NOMO-1 treated with dmso at 0.1 percent for 144 hours (cell line): ENCODE data around the gene C6orf120.

Source experiments
- DNase-seq: peaks from one replicate; lab custom pipeline; 2025; ENCODE audit not compliant: unreplicated experiment; lab: John Stamatoyannopoulos, UW

Gene C6orf120

GRCh38 chr6:169724494-169725124 is 22.7 kb downstream of the C6orf120 start, which contains the start of gene PHF10:
PHF10 (minus strand) TSS chr6:169724500; CDS start chr6:169723931, 569 bp downstream.
- peak; percentile 30 for DNase-seq

DNA sequence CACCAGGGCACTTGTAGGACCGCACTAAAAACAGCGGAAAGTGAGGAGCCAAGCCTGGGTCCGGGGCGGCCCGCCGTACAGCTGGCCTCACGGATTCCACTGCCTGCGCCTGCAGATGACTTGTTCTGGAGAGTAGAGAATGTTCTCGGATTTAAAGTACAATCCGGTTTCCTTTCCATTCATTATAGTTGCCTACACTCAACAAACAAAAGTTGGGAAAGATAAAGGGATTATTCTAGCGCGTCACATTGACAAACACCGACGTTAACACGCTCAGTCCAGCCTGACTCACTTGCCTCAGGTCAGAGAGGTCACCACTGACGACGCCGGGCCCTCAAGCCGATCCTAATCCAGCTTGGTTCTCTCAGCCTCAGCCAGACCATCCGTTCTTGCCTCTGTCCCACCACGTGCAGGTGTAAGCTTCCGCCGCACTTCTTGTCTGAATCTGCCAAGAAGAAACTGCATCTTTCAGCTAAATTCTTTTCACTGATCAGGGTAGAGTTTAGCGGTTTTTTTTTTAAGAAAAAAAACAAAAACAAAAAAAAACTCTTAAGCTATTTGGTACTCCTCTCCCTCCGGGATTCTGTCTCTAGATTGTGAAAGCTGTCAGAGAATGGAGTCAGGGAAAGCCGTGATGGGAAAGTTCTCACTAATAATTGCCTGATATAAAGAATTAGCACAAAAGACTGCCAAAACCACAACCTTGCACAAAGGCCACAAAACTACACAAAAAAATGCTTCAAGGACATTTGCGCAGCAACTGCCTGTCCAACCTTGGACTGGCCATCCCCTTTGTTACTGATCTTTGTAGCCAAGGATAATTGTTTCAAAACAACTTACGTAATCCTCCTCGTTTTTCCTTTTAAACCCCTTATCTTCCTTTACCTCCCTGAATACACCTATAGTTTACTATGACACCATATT is 23.5 kb downstream of the C6orf120 start:
- DNase-seq = no peak

- no peak for DNase-seq
These were observed 24.1 kb downstream of the C6orf120 start for GRCh38 chr6:169726049-169726400.

DNA sequence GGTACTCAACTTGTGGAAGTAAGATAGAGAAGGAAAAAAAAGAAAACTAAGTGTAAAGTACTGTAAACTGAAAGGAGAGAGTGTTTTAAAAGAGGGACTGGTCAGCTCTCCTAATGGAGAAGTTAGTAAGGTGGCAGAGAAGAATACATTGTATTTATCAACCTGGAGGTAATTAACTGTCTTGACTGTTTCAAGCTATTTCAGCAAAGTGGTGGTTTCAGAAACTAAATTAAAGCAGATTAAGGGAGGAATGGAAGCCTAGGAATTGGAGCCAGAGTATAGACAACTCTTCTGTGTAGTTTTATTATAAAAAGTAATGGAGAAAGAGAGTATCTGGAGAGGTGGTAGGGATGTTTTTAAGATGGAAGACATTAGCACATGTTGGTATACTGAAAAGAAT is 25.0 kb downstream of the C6orf120 start:
- DNase-seq = no peak

- no peak for DNase-seq
These were observed 28.0 kb downstream of the C6orf120 start for GRCh38 chr6:169729961-169730360.

DNA sequence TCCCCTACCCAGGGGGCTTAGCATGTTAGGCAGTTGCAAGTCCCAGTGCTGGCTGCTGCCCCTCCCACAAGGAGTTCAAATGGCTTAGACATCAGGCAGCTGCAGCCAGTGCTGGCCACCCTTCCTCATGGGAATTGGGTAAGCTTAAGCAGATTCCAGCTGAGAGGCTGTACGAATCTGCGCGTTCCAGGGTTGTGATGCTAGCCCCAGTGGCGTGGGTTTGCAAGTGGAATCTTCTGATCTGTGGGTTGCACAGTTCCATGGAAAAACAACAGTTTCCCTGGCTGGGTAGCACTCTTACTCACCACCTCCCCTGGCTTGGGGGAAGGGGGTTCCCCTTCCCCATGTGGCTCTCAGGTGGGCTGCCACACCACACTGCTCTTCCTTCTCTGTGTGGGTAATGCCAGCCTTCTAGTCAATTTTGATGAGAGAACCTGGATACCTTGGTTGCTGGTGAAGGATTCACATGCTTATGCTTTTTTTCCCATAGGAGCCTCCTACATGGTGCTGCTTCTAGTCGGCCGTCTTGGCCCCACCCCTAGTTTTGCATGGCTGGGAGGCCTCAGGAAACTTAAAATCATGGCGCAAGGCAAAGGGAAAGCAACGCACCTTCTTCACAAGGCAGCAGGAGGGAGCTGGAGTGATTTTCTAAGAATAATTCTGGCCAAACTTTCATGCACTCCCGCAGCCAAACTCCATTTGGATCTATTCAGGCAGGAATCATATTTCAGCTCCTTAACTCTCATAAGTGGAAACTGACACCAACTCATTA is 36.5 kb downstream of the C6orf120 start:
- DNase-seq = no peak

DNA sequence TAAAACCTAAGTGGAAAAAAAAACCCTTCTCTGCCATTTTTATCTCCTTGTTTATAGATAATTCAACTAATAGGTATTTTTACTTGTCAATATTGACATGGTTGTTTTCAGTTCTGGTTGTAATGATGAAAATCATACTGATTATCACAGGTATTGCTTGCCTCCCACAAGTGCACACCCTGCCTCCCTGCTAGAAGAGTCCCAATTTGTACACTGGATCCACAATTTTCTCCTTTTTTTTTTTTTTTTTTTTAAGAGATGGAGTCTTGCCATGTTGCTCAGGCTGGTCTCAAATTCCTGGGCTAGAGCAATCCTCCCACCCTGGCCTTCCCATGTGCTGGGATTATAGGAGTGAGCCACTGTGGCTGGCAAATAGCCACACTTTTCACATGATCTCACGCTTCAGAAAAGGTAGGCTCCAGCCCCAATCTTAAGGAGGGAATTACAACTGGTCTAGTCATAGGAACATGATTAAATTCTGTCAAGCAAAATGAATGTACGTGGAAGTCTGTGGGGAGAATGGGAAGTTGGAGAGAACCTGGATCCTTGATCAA is 37.1 kb downstream of the C6orf120 start:
- DNase-seq = no peak

DNA sequence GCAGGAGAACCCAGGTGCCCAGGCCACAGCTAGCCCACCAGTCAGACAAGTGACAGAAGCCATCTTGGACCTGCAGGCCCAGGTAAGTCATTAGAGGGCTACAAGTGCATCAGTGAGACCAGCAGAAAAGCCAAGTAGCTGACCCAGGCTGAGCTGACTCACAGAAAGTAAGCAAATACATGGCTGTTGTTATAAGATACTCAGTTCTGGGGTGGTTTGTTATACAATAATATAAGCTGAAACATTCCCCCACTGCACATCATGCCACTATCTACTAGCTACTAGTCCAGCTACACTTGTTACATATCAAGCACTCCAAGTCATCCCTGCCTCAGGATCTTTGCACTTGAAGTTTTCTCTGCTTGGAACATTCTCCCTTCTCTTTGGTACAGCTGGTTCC is 39.4 kb downstream of the C6orf120 start:
- DNase-seq = no peak

- no peak for DNase-seq
These were observed 43.5 kb downstream of the C6orf120 start for GRCh38 chr6:169745405-169745804.

- no peak for DNase-seq
These were observed 44.6 kb downstream of the C6orf120 start for GRCh38 chr6:169746556-169746955.

DNA sequence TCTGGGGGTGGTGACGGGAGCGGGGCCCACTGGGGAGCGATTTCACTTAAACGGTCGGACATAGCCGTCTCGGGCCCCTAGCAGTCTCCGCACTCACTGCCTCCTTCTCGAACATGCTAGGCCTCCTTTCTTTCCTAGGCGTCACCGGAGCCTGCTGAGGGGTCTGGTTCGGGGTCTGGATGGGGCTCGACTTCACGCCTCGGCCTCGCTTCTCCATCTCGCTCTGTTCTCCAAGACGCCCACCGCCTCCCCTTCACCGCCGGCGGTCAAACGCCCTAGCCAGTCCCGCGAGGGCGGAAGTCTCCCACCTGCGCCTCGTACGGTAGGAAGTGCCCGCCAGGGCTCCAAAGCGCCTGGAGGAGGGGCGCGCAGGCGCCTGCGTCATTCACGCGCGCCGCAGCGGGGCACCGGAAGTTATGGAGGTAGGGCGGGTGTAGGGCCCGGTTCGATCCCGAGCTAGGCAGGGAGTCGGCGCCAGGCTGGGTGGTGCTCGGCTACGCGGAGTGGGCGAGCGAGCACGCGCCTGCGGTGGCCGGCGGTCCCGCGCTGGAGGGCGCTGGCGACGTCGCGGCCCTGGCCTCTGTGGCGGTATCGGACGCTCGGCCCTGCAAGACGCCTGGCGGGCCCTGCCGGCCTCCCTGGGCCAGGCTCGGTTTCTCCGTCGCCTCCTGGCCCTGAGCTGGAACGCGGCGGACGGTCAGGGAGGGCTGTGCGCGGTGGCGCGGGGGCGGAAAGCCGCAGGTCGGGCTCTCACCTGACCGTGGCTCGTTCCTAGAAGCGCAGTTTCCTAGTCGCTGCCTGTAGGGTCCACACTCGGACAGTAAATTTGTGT is 49.5 kb downstream of the C6orf120 start, which contains the start of the genes DYNLT2 and ERMARD:
Gene DYNLT2, minus strand, starts transcription at position 331 of the 832 bp plus-strand sequence. Its CDS starts 114 bp downstream, at position 217.
Gene ERMARD, plus strand, starts transcription at position 381 of the 832 bp plus-strand sequence. Its CDS starts 36 bp downstream, at position 417.
- DNase-seq = peak; percentile 79

- DNase-seq = no peak
These were observed 50.2 kb downstream of the C6orf120 start for GRCh38 chr6:169752074-169752623.
